ENCODE measurements around the gene NCF2.

The NCF2 gene

DNA sequence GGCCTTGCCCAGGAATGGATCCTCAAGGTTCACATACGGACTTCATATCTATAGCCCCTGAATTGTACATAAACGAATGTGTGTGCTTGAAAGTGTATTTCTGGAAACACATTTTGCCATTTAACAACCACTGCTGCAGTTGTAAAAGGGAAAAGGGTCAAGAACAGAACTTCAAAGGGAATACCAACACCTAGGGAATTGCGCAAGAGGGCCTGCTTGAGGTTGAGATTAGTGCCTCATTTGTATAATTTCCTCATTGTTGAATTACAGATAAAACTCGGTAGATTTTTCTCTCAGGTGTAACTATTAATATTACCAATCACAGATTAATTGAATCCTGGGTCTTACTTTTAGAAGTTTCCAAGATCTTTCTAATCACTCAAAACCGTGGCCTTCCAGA lies 6.1 kb downstream of the NCF2 start:
- no peak for DNase-seq

DNA sequence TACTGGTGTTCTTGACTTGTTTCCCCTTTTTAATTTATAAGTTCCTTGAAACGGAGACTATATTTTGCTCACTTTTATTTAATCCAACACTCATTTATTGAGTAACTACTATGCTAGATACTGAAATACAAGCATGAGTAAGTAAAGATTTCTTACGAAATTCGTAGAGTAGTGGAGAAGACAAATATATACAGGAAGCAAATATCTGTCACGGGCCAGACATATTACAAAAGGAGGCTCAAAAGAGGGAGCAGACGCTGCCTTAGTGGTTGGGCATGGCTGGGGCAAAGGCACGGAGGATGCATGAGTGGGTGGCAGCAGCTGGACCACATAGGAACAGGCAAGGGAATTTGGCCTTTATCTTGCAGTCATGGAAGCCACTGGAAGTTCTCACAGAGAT lies 6.8 kb downstream of the NCF2 start:
- no peak for DNase-seq

DNA sequence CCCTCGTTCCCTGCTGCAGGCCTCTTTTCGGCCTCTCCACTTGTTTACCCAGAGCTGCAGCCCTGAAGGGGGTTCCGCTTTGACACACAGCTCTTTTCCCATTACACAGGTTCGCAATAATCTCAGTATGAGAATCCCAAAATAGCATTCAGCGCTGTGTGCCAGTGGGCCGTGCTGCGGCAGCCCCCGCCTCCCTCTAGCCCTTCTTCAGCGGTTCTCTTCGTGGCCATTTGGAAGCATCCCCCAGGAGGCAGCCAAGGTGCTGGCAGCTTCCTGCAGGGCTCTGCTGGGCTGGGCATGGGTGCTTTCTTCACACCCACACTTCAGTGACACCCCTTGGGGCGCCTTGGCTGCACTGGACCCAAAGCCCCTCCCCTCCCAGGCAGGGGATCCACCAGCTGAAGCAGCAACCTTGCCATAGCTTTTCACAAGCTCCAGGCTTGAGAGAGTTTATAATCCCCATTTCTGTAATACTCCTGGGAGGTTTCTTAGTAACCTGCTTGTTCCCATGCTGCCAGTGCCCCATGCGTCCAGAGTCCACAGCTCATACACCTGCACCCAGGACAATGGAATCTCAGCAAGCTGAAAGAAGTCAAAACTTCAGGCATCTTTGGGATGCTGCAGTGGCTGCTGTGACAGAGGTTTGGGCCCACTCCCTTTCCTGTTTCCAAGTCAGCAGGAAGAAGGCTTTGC lies 8.1 kb downstream of the NCF2 start:
- no peak for DNase-seq

DNA sequence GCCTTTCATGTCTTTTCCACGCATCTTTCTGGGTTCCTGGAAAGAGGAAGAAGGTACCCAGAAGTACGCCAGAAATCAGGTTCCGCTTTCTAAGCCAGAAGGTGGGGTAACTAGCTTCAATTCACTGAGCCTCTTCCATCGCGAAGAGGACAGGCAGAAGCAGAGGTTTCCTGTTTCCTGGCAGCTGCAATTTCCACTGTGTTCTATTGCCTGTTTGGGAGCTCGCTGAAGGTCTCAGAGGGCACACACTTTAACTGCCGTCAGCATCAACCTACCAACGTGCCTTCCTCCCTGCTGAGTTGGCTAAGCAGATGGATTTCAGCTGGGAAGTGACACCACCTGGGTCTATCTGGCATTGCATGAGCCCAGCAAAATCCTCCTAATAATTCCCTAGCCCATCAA lies 10.0 kb downstream of the NCF2 start:
- no peak for DNase-seq

DNA sequence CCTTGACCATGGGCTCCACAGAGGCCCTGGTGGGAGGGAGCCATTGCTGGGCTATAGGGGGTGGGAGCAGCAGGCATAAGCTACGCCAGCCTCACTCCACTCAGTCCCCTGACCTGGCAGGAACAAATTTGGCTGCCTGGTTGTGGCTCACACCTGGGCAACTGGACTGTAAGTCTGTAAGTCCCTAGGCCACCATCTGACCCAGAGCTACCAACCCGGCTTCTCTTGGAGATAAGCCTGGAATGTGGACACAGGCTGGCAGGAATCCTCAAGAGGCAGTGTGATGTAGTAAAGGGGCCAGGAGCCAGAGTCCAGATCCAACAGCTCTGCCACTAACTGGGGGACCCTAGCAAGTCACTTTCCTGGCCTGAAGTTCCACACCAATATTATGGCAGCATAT lies 11.4 kb downstream of the NCF2 start:
- no peak for DNase-seq

DNA sequence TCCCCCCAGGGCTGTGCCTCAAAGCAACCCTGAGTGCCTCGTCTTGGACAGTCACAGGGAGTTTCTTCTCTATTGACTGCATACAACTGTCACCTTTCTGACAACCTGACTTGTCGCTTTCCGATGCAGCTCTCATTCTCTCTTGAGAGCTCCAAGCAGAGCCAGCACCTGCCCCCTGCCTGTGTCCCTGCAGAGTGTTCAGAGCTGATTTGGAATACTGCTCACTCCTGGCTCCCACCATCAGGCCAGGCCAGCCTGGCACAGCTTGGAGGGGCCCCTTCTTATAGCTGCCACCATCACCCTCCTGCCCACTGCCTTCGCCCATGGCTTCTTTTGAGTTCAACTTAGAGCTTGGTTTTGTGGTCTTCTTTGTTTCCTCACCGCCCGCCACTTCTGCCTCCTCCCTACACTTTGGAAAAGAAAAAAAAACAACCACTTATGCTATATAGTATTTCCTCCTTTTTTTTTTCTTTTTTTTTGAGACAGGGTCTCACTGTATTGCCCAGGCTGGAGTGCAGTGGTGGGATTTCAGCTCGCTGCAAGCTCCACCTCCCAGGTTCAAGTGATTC lies 12.3 kb downstream of the NCF2 start:
- no peak for DNase-seq

DNA sequence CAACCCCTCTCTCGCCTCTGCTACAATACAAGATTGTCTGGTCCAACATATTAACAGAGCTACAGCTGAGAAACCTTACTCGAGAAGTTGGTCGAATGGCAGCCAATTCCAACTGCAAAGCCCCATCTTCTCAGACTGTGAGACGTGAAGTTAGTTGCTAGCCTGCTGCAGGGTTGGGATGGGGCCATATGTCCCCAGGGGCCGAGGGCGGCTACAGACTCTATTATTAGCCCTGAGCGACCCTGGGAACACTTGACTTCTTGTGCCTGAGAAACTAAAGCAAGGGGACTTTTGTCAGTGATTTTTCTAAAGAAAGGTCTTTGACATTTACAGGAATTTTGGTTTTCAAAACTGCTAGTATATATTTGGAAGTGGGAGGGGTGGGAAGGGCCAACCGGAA lies 13.7 kb downstream of the NCF2 start:
- DNase-seq, result no peak

DNA sequence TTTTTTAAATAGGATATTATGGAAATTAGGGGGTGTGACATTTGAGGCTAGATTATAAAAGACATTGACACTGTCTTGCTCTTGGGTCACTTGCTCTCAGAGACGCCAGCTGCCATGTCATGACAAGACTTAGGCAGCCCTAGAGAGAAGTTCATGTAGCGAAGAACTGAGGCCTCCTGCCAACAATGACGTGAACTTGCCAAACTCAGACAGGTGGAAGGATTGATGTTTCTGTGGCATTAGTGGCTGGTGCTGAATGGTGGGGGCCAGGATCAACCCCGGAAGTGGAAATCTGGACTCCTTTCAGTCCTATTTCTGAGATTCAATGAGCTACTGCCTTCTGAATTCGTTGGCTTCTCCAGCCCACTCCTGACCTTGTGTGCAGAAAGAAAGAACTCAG lies 14.7 kb downstream of the NCF2 start:
- no peak for DNase-seq

DNA sequence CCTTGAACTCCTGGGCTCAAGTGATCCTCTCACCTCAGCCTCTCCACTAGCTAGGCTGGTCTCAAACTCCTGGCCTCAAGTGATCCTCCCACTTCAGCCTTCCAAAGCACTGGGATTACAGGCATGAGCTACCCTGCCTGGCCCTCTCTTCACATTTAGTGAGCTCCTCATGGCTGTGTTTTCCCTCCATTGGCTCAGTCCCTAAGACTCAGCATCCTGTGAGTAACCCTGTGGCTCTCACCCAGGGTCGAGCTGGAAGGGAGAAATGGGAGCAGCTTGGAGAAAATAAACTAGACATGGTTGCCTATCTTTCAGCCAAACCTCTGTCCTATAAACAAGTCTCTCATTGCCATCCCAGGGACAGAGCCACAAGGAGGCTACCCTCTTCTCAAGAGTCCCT lies 17.5 kb downstream of the NCF2 start:
- no peak for DNase-seq

DNA sequence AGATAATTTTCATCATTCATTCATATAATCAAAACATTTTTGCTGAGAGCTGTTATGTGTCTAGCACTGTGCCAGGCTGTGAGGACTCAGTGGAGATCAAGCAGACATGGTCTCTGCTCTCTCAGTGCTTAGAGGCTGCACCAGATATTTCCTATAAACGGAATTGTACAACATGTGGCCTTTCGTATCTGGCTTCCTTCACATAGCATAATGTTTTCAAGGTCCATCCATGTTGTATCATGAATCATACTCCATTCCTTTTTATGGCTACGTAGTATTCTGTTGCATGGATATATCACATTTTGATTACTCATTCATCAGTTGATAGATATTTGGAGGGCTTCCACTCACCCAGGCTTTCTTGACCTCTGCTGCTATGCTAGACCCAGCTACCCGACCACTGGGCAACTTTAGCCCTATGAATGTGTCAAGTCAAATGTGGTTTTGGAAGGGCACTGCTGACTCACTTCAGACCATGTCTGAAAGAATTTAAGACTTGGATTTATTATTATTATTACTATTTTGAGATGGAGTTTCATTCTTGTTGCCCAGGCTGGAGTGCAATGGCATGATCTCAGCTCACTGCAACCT lies 18.5 kb downstream of the NCF2 start:
- DNase-seq, result no peak

DNA sequence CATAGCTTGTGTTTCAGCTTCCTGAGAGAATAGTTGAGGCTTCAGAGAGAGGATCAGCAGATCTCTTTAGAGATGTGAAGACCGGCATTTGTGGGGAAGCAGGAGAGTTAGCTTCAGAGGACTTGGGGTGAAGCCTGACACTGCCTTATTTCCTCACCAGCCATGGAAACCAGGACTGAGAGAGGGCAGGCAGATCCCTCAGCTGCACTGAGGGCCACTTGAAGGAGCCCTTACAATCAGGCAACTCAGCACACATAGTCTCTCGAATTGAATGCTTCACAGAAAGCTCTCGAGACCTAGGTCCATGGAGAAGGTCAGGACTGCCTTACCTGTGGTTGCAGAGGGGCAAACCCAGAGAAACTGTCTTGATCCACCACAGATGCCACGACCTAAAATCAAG lies 19.8 kb downstream of the NCF2 start:
- DNase-seq, result no peak

DNA sequence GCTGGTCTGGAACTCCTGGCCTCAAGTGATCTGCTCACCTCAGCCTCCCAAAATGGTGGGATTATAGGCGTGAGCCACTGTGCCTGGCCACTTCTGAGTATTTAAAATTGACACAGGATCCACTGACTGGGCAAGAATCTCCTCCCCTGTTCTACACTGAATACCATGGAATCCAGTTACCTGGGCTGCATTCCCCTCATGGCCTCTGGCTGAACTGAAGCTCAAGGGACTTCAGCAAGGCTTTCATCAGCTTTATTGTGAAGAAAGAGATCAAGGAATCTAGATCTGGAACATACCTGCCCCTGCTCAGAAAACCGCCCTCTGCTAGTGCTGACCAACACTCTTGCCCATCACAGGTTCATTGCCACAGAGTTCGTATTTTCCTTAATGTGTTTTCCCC lies 20.5 kb downstream of the NCF2 start:
- DNase-seq, result no peak

DNA sequence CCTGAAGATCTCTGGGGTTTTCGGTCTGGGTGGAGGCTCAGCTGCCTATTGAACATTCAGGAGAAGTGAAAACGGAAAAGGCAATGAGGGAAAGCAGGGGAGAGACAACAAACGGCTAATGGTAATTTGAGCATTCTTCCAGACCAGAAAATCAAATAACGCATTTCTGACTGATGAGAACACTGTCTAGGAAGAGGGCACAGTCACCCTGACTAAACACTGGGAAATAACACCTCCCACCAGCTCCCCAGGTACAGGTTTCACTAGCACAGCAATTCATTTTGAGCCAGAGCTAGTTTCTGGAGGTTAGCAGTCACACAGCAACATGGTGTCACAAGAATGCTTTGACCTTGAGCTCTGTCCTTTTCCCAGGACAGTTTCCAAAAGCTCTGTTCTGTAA lies 21.1 kb downstream of the NCF2 start:
- no peak for DNase-seq

DNA sequence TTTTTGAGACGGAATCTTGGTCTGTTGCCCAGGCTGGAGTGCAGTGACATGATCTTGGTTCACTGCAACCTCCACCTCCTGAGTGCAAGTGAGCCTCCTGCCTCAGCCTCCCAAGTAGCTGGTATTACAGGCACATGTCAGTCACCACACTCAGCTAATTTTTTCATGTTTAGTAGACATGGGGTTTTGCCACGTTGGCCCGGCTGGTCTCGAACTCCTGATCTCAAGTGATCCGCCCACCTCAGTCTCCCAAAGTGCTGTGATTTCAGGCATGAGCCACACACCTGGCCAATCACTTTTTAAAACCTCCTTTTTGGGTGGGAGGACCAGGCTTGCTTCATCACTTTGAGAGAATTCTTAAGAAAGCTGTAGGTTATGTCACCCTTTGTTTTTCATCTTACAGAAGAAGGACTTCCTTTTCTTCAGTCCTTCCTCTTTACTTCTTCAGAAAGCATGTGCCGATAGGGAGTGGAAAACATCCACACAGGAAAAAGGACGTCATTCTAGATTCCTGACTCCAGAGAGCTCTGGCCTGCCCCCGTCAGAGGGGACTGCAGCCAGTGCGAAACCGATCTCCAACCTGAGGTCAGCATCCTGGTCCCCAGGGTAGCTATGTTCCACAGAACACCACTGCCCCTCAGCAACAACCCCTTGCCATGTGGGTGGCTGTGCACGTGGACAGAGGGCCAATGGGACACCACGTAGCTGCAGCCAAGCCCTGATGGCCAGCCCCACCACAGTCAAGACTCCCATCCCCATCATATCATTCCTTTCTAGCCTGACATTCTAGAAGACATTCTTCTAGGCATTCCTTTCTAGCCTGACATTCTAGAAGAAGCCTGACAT lies 21.9 kb downstream of the NCF2 start:
- no peak for DNase-seq

DNA sequence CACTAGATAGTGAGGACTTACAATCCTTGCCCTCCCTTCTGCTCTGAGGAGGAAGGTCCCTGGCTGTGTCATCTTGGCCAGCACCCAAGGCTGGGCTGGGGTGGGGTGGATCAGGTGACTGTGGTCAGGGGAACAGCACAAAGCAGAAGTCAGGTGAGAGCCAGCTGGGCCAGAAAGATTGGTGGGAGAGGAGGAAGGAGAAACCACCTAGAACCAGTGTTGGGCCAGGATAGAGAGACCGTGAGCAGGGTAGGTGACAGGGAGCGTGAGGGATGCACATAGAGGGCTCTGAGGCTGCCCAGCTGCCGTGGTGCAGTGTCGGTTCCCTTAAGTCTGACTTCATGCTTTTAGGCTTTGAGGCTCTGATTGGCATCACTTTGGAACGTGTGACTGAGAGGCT lies 22.7 kb downstream of the NCF2 start:
- no peak for DNase-seq

DNA sequence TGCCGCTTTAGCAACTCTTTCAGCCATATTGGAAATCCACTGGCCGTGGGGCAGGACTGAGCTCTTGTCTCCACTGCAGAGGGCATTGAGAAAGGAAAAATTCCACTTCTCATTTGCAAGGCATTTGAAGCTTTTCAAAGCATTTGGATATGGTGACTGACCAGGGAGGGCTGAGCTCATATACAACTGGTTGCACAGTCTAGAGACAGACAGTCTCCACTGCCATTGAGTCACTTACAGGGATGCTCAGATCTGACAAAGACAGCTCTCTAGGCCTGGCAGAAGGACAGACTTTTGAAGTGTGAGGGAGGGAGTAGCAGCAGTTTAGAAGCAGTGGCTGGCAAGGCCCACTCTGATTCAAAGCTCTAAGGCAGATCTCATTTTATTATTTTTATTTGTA lies 24.2 kb downstream of the NCF2 start:
- DNase-seq, result no peak

DNA sequence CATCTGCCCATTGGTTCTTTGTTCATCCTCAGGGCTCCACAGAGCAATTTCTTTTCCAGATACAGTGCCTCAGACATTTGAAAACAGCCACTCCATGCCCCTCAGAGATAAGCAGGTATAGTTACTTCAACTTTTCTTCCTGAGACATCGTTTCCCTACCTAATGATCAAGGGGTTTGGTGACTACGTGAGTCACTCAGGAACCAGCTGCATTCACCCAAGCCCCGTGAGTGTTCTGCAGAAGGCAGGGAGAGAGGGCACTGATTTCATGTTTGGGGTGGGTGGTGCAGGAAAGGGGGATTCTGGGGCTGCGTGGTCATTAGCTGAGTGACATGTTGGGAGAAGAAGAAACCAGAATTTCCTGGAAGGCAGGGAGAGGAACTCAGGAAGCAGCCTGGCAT lies 25.0 kb downstream of the NCF2 start:
- no peak for DNase-seq

DNA sequence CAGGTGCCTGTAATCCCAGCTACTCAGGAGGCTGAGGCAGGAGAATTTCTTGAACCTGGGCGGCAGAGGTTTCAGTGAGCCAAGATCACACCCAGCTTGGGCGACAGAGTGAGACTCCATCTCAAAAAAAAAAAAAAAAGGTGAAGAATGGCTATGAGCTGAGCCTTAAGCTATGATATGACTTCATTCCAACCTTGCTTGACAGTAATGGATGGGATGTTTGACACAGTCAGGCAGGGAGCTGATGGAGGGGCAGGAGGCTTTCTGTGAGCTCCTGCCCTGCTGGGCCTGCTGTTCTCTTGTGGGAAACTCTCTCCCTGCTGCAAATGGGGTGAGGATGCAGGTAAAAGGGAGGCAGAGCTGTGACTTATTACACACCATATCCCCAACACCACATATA lies 27.6 kb downstream of the NCF2 start:
- DNase-seq, result no peak

DNA sequence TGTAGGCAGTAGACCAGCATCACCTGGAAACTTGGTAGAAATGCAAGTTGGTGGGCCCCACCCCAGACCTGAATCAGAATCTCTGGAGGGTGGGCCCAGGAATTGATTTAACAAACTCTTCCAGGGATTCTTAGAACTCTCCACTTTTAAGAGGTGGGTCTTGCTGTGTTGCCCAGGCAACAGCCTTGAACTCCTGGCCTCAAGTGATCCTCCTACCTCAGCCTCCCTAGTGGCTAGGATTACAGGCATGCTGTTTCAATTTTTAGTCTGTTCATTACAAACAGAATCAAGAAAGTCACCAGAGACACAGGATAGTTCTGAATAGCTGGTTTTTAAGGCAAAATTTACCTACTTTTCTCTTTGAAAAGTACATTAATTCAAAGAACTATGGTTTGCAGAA lies 31.2 kb downstream of the NCF2 start:
- no peak for DNase-seq

DNA sequence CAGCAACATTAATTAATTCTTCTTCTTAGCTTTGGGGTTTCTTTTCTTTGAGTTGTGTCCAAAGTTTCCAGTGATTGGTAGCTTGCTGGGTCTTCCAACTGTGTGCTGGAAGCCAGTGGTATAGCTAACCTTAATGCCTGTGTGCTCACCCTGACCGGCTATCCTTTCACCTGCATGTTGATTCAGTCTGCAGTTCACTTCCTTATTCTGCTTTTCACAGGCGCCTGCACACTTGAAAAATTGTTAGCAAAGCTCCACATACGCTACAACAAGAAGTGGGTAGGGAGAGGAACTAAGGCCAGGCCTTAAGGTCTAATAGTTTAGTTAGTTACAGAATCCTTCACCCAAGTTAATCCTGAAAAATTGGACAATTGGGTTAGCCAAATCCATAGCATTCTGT lies 35.7 kb downstream of the NCF2 start:
- DNase-seq, result no peak

DNA sequence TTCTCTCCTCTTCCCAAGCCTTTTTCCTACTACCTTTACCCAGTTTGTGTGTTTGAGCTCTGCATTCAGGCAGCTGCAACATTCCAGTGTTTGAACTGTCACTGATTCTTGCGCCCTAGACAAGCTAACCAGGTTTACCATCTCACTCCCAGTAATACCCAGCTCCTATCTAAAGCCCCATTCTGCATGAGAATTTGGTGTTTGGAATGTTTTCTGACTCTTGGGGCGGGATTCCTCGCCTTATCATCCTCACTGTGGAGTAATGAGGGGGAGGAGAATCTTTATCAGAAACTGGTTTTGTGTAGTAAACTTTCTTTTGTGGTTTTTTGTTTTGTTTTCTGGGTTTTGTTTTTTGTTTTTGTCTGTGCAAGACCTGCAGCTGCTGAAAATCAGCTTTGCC lies 36.5 kb downstream of the NCF2 start:
- DNase-seq, result no peak

DNA sequence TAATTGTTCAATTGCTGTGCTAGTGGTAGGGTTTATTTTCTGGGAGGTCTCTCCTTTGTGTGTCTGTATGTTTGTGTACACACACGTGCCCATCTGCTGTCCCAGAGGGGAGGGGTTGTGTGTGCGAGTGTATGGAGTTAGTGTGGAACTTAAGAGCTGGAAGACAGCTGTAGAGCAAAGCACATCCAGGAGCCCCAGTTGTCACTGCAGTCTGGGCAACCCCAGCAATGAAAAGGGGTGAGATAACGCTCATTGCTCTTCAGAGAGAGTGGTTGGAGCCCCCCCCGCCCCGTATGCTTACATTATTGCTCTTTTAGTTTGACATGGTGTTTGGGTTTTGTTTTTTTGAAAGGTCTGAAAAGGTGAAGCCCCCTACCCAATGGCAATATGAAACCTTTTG lies 36.9 kb downstream of the NCF2 start:
- DNase-seq, result no peak

DNA sequence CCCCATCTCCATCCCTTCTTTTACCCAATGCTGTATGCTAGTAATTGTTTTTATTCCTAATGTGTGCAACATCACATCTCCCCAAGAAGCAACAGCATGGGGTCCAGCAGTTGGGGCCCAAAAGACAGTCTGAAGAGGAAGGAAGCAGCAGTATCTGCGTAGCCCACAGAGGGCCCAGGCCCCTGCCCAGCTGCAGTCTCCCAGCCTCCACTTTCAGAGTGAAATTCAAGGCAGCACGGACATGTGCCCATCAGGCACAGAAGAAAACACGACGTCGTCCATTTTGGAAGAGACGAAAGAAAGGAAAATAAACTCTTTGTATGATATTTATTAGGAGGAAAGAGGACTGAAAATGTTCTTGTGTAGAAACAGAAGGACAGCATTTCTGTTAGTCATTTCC lies 37.4 kb downstream of the NCF2 start:
- DNase-seq, result no peak

DNA sequence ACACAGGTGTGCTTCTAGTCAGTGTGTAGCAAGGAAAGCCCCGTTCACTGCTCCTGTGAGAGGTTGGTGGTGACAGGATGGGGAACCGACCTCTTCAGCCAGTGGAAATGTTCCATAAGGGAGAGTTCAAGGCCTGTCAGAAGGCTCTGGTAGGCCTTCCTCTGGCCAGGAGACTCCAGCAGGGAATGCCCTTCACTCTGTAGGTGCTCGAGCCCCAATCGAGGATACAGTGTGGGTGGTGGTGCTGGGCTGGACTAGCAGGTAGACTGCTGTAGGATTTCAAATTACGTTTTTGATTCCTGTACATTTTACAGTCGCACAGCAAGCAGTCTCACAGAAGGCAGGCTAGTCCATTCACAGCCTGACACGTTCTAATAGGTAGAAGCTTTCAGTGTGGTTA lies 37.8 kb downstream of the NCF2 start:
- no peak for DNase-seq
